ENCODE data around the gene TARDBP. TPM values are rescaled to one million over a fixed set of nuclear protein-coding genes. Genes with fewer than 3 reads are reported as not detected.

TARDBP gene
- polyA plus RNA-seq, 1 experiment: 55.5 TPM

- H3K27me3 ChIP-seq (ENCODE audit: control insufficient read depth, insufficient read depth, low read length): peaks cover 6% of the 10 kb centered on the region
- ChIA-PET CTCF (no interaction called here), POLR2A (no interaction called here)
- no peak overlapping the region for H3K4me3 ChIP-seq (ENCODE audit: low read depth, low read length)
- no peaks in the 10 kb centered on the region for H3K36me3 ChIP-seq (ENCODE audit: control insufficient read depth, insufficient read depth, low read length)
- TF ChIP-seq CTCF (IDR thresholded peaks at IDR 0.05; ENCODE audit: insufficient read depth, low read depth, low read length): no peak
- no peak for DNase-seq (ENCODE audit: low read depth)
Measured at GRCh38 chr1:10969267-10969970, 43.0 kb upstream of the TARDBP start.

- ChIA-PET POLR2A (no interaction called here), CTCF (no interaction called here)
Measured at GRCh38 chr1:10969971-10970332, 42.5 kb upstream of the TARDBP start.

GRCh38 chr1:10973552-10973951 is 38.9 kb upstream of the TARDBP start:
- ChIA-PET CTCF (interaction anchor here (1.2 kb wide), 2 partner anchors 11 to 12 kb away, joined by 3 to 4 read pairs; no protein-coding TSS in a partner anchor), POLR2A (no interaction called here)
- Histone ChIP-seq H3K36me3 (ENCODE audit: control insufficient read depth, insufficient read depth, low read length) (no peaks in the 10 kb centered on the region), H3K4me3 (ENCODE audit: low read depth, low read length) (no peak overlapping the region), H3K27me3 (ENCODE audit: control insufficient read depth, insufficient read depth, low read length) (peaks cover 3% of the 10 kb centered on the region)
- no peak for TF ChIP-seq CTCF (IDR thresholded peaks at IDR 0.05; ENCODE audit: insufficient read depth, low read depth, low read length)
- no peak for DNase-seq (ENCODE audit: low read depth)

More at GRCh38 chr1:10969971-10970332, 42.5 kb upstream of the TARDBP start:
- DNase-seq (ENCODE audit: low read depth): no peak
- H3K27me3 ChIP-seq (ENCODE audit: control insufficient read depth, insufficient read depth, low read length): peaks cover 5% of the 10 kb centered on the region
- no peaks in the 10 kb centered on the region for H3K36me3 ChIP-seq (ENCODE audit: control insufficient read depth, insufficient read depth, low read length)
- no peak overlapping the region for H3K4me3 ChIP-seq (ENCODE audit: low read depth, low read length)
- TF ChIP-seq CTCF (IDR thresholded peaks at IDR 0.05; ENCODE audit: insufficient read depth, low read depth, low read length): no peak

GRCh38 chr1:10973956-10974881 is 38.2 kb upstream of the TARDBP start:
- Histone ChIP-seq H3K4me3 (ENCODE audit: low read depth, low read length) (no peak overlapping the region), H3K27me3 (ENCODE audit: control insufficient read depth, insufficient read depth, low read length) (peaks cover 2% of the 10 kb centered on the region), H3K36me3 (ENCODE audit: control insufficient read depth, insufficient read depth, low read length) (no peaks in the 10 kb centered on the region)
- TF ChIP-seq CTCF (IDR thresholded peaks at IDR 0.05; ENCODE audit: insufficient read depth, low read depth, low read length): no peak
- CTCF ChIA-PET: interaction anchor here (1.2 kb wide), 2 partner anchors 11 to 13 kb away, joined by 3 to 4 read pairs; no protein-coding TSS in a partner anchor
- POLR2A ChIA-PET: no interaction called here
- no peak for DNase-seq (ENCODE audit: low read depth)
